Keratinocyte (primary cell): ENCODE data around the gene ITGBL1. TPM values are rescaled to one million over a fixed set of nuclear protein-coding genes. Genes with fewer than 3 reads are reported as not detected.

Experiments used
- DNase-seq: peaks from one replicate; pipeline ENCODE4 v3.0.0-alpha.2; 2011; ENCODE audit warnings: low read depth, missing footprints, low spot score
- FAIRE-seq: peaks from 2 replicates; lab custom pipeline; 2011; peaks lifted over from hg19 to GRCh38; lab: Jason Lieb, UNC
- H2AFZ ChIP-seq: 2 replicates; pipeline ENCODE4 v1.6.0; 2012; ENCODE audit warnings: low read length, control low read depth, inconsistent platforms; ENCODE audit not compliant: control insufficient read depth
- H3K27ac ChIP-seq: 2 replicates; pipeline ENCODE4 v1.5.1; 2011; ENCODE audit warnings: low read length; ENCODE audit not compliant: control insufficient read depth, insufficient read depth
- H3K27me3 ChIP-seq: 3 replicates; pipeline ENCODE4 v1.6.0; 2011; ENCODE audit warnings: low read length; ENCODE audit not compliant: control insufficient read depth, insufficient read depth; ENCODE audit errors: extremely low read depth
- H3K36me3 ChIP-seq, 2 experiments: 2 replicates in 1 of 2; 3 replicates in 1 of 2; pipeline ENCODE4 v1.5.1; 2011; ENCODE audit warnings: low read length in 2 of 2, mild to moderate bottlenecking in 1 of 2; ENCODE audit not compliant: control insufficient read depth in 2 of 2, insufficient read depth in 2 of 2; ENCODE audit errors: extremely low read depth in 1 of 2
- H3K4me1 ChIP-seq: 3 replicates; pipeline ENCODE4 v1.5.1; 2011; ENCODE audit warnings: low read length; ENCODE audit not compliant: control insufficient read depth, insufficient read depth; ENCODE audit errors: extremely low read depth
- H3K4me2 ChIP-seq: 3 replicates; pipeline ENCODE4 v1.6.0; 2011; ENCODE audit warnings: low read depth, low read length; ENCODE audit not compliant: control insufficient read depth, insufficient read depth; ENCODE audit errors: extremely low read depth
- H3K4me3 ChIP-seq, 3 experiments: fragments of 200-600 bp in 1 of 3; sonication (generic) in 1 of 3; 2 replicates in 2 of 3; 3 replicates in 1 of 3; pipeline ENCODE4 v1.5.1; 2011 to 2016; ENCODE audit warnings: low read length in 3 of 3, mild to moderate bottlenecking in 3 of 3, control low read depth in 2 of 3, inconsistent platforms in 1 of 3, low read depth in 1 of 3, mixed read lengths in 1 of 3, mixed run types in 1 of 3, moderate library complexity in 1 of 3; ENCODE audit not compliant: control insufficient read depth in 2 of 3, insufficient read depth in 2 of 3; ENCODE audit errors: extremely low read depth in 1 of 3
- H3K79me2 ChIP-seq: 2 replicates; pipeline ENCODE4 v1.6.0; 2012; ENCODE audit warnings: low read length; ENCODE audit not compliant: control insufficient read depth, insufficient read depth
- H3K9ac ChIP-seq: 3 replicates; pipeline ENCODE4 v1.6.0; 2011; ENCODE audit warnings: low read length; ENCODE audit not compliant: control insufficient read depth, insufficient read depth; ENCODE audit errors: extremely low read depth
- H3K9me1 ChIP-seq: 3 replicates; pipeline ENCODE4 v1.6.0; 2011; ENCODE audit warnings: low read length; ENCODE audit not compliant: control insufficient read depth, insufficient read depth; ENCODE audit errors: extremely low read depth
- H3K9me3 ChIP-seq: 2 replicates; pipeline ENCODE4 v1.5.1; 2012; ENCODE audit warnings: low read depth, low read length; ENCODE audit not compliant: control insufficient read depth
- H4K20me1 ChIP-seq: 3 replicates; pipeline ENCODE4 v1.6.0; 2011; ENCODE audit warnings: low read length; ENCODE audit not compliant: control insufficient read depth, insufficient read depth; ENCODE audit errors: extremely low read depth
- EZH2 ChIP-seq: IDR thresholded peaks from one replicate; pipeline ENCODE4 v1.6.1; 2012; ENCODE audit warnings: inconsistent platforms, mild to moderate bottlenecking, low read length, moderate library complexity
- dilution Hi-C: fragments of 300-500 bp; cut with MboI; formaldehyde crosslinking; loops from one replicate; pipeline ENCODE4 v1.7.0; 2020; ENCODE audit warnings: low sequenced_read_pairs; ENCODE audit not compliant: extremely low pct_ligation_motif_present
- polyA plus RNA-seq, 5 experiments: library from polyadenylated mRNA; depleted of rRNA in 3 of 5; stranded (reverse) in 3 of 5; stranded (forward) in 1 of 5; unstranded in 1 of 5; fragments of >200 nt; gene quantifications; 1 replicate in 1 of 5; 2 replicates in 3 of 5; 3 replicates in 1 of 5; pipeline versions ENCODE4 v1.2.1 to v1.2.3, GENCODE V29; 2011 to 2012; ENCODE audit warnings: missing spikeins in 2 of 5, low read depth in 1 of 5, low replicate concordance in 1 of 5
- TF ChIP-seq, protein P1 (sequence below), 3 experiments: IDR thresholded peaks in 1 of 3; conservative IDR thresholded peaks in 1 of 3; optimal IDR thresholded peaks in 1 of 3; 2 replicates in 2 of 3; 3 replicates in 1 of 3; pipeline versions ENCODE3 to v1.5.1; 2011; ENCODE audit warnings: low read length in 3 of 3, mild to moderate bottlenecking in 3 of 3, moderate library complexity in 2 of 3, control low read depth in 1 of 3, inconsistent platforms in 1 of 3; ENCODE audit not compliant: insufficient read depth in 2 of 3; ENCODE audit errors: extremely low read depth in 1 of 3

The ITGBL1 gene
- polyA plus RNA-seq, 1 donor (not counting 4 experiments of a cell fraction or from before 2014, with no cell fraction given) = 2.1 TPM

- Histone ChIP-seq H2AFZ (no peak overlapping the region), H3K9me3 (no peaks in the 10 kb centered on the region), H3K36me3 (no peaks in the 10 kb centered on the region), H3K27ac (no peak overlapping the region), H3K4me1 (peaks cover 6% of the 10 kb centered on the region), H3K9me1 (no peaks in the 10 kb centered on the region), H4K20me1 (no peaks in the 10 kb centered on the region), H3K27me3 (no peaks in the 10 kb centered on the region), H3K4me2 (no peak overlapping the region), H3K79me2 (no peaks in the 10 kb centered on the region), H3K9ac (no peak overlapping the region), H3K4me3 (no peak overlapping the region)
- FAIRE-seq (peak; percentile 5), DNase-seq (no peak)
- dilution Hi-C loops = loop anchor here (25.0 kb wide), 1 partner anchor 241 kb away; no protein-coding TSS in a partner anchor
- no peak for TF ChIP-seq EZH2
Observed at GRCh38 chr13:101521371-101521770, 68.9 kb downstream of the ITGBL1 start.

- no peaks in the 10 kb centered on the region for H3K9me3 ChIP-seq
- H3K4me1 ChIP-seq = peaks cover 6% of the 10 kb centered on the region
- H4K20me1 ChIP-seq = no peaks in the 10 kb centered on the region
- FAIRE-seq (peak; percentile 34), DNase-seq (no peak)
- no peak overlapping the region for H2AFZ ChIP-seq
- dilution Hi-C loops = loop anchor here (25.0 kb wide), 1 partner anchor 240 kb away; no protein-coding TSS in a partner anchor
- TF ChIP-seq, protein P1, sequence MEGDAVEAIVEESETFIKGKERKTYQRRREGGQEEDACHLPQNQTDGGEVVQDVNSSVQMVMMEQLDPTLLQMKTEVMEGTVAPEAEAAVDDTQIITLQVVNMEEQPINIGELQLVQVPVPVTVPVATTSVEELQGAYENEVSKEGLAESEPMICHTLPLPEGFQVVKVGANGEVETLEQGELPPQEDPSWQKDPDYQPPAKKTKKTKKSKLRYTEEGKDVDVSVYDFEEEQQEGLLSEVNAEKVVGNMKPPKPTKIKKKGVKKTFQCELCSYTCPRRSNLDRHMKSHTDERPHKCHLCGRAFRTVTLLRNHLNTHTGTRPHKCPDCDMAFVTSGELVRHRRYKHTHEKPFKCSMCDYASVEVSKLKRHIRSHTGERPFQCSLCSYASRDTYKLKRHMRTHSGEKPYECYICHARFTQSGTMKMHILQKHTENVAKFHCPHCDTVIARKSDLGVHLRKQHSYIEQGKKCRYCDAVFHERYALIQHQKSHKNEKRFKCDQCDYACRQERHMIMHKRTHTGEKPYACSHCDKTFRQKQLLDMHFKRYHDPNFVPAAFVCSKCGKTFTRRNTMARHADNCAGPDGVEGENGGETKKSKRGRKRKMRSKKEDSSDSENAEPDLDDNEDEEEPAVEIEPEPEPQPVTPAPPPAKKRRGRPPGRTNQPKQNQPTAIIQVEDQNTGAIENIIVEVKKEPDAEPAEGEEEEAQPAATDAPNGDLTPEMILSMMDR (optimal IDR thresholded peaks at IDR 0.05 in 1 of 3, IDR thresholded peaks at IDR 0.05 in 1 of 3, conservative IDR thresholded peaks at IDR 0.05 in 1 of 3; ENCODE audit: extremely low read depth in 1 of 3, insufficient read depth in 2 of 3, low read length in 3 of 3) = no peak
- no peak for TF ChIP-seq EZH2
- H3K9me1 ChIP-seq = no peaks in the 10 kb centered on the region
- H3K79me2 ChIP-seq = no peaks in the 10 kb centered on the region
- no peak overlapping the region for H3K4me2 ChIP-seq
- no peak overlapping the region for H3K4me3 ChIP-seq
- no peak overlapping the region for H3K27ac ChIP-seq
- H3K36me3 ChIP-seq = no peaks in the 10 kb centered on the region
- H3K27me3 ChIP-seq = no peaks in the 10 kb centered on the region
- no peak overlapping the region for H3K9ac ChIP-seq
Observed at GRCh38 chr13:101522607-101523006, 70.1 kb downstream of the ITGBL1 start.
